SK-N-MC (cell line): ENCODE results near the gene PCDHGB3.

Experiments
- DNase-seq: peaks from one replicate; pipeline ENCODE4 v3.0.0-alpha.2; 2011; ENCODE audit warnings: low read depth, low spot score
- H3K27ac ChIP-seq: fragments of 200-600 bp; sonication (generic); 2 replicates; pipeline ENCODE4 v1.5.1; 2016; ENCODE audit warnings: mixed run types
- H3K36me3 ChIP-seq: fragments of 200-600 bp; sonication (generic); 2 replicates; pipeline ENCODE4 v1.6.1; 2017; ENCODE audit warnings: antibody characterized with exemption, low read length, mixed read lengths; ENCODE audit not compliant: insufficient read depth
- H3K4me3 ChIP-seq: fragments of 200-600 bp; sonication (generic); 2 replicates; pipeline ENCODE4 v1.5.1; 2016
- H3K9ac ChIP-seq: fragments of 200-600 bp; sonication (generic); 2 replicates; pipeline ENCODE4 v1.8.0; 2017; ENCODE audit warnings: mixed run types, mixed read lengths; ENCODE audit not compliant: insufficient read length
- H3K9me3 ChIP-seq: fragments of 200-600 bp; sonication (generic); 2 replicates; pipeline ENCODE4 v1.6.1; 2017; ENCODE audit warnings: low read depth, mild to moderate bottlenecking, antibody characterized with exemption, low read length, moderate library complexity, mixed read lengths
- EZH2 ChIP-seq: fragments of 200-600 bp; sonication (generic); IDR thresholded peaks from one replicate; pipeline ENCODE4 v1.6.1; 2017; ENCODE audit warnings: antibody characterized with exemption
- FOXP2 ChIP-seq: optimal IDR thresholded peaks from 2 replicates; pipeline ENCODE3; 2011; ENCODE audit warnings: mild to moderate bottlenecking, moderate library complexity; ENCODE audit not compliant: insufficient read depth; ENCODE audit errors: extremely low read length, control extremely low read depth
- POLR2AphosphoS5 ChIP-seq: IDR thresholded peaks from 2 replicates; pipeline ENCODE4 v1.6.1; 2012; ENCODE audit warnings: mild to moderate bottlenecking, low read depth, low read length, borderline replicate concordance

The PCDHGB3 gene

GRCh38 chr5:141419074-141419880 is 49.2 kb downstream of the PCDHGB3 start:
- Histone ChIP-seq H3K36me3 (no peaks in the 10 kb centered on the region; the same call in 1 of the 2 replicates), H3K9ac (no peak overlapping the region), H3K4me3 (no peak overlapping the region), H3K9me3 (no peaks in the 10 kb centered on the region; the same call in 1 of the 2 replicates), H3K27ac (no peak overlapping the region)
- DNase-seq, result no peak
- no peak for TF ChIP-seq FOXP2
- TF ChIP-seq POLR2AphosphoS5, result no peak
- TF ChIP-seq EZH2, result no peak

GRCh38 chr5:141420855-141421488 is 50.9 kb downstream of the PCDHGB3 start, which contains the start of gene PCDHGA11:
Gene PCDHGA11 (plus strand): TSS chr5:141421051. CDS start chr5:141421228, 177 bp downstream.
- peak within 1 kb of the TSS; percentile 63 for H3K9ac ChIP-seq
- peaks cover 6% of the 10 kb centered on the region; the same call in 1 of the 2 replicates for H3K36me3 ChIP-seq
- peak within 1 kb of the TSS; percentile 76 for H3K4me3 ChIP-seq
- TF ChIP-seq FOXP2 (no peak), EZH2 (no peak), POLR2AphosphoS5 (no peak)
- H3K27ac ChIP-seq, result 0 out of 2 replicates have a peak within 1 kb of the TSS, but pooled peaks have one; percentile 19
- peak; percentile 55 for DNase-seq
- no peaks in the 10 kb centered on the region; the same call in 1 of the 2 replicates for H3K9me3 ChIP-seq

GRCh38 chr5:141421489-141421855 is 51.4 kb downstream of the PCDHGB3 start:
- H3K36me3 ChIP-seq, result peaks cover 6% of the 10 kb centered on the region; the same call in 1 of the 2 replicates
- no peak for DNase-seq
- H3K9me3 ChIP-seq, result no peaks in the 10 kb centered on the region; the same call in 1 of the 2 replicates
- TF ChIP-seq POLR2AphosphoS5 (no peak), EZH2 (no peak), FOXP2 (no peak)
- peak overlapping the region; percentile 63 for H3K9ac ChIP-seq
- H3K4me3 ChIP-seq, result peak overlapping the region; percentile 76
- H3K27ac ChIP-seq, result 0 out of 2 replicates have a peak overlapping the region, but pooled peaks have one; percentile 19
